C4-2B (cell line): ENCODE results near the gene SUSD1.

Experiments used
- CTCF ChIP-seq: fragments of 450-650 bp; conservative IDR thresholded peaks from 2 replicates; pipeline ENCODE4 v1.5.1; 2017; ENCODE audit warnings: mild to moderate bottlenecking
- ZFX ChIP-seq: fragments of 450-650 bp; IDR thresholded peaks from 2 replicates; pipeline ENCODE4 v1.6.1; 2017

- no peak for TF ChIP-seq CTCF
- TF ChIP-seq ZFX: no peak
Measured at GRCh38 chr9:112145886-112146285, 29.2 kb downstream of the SUSD1 start.
